ENCODE measurements around the gene CLN5.

DNA sequence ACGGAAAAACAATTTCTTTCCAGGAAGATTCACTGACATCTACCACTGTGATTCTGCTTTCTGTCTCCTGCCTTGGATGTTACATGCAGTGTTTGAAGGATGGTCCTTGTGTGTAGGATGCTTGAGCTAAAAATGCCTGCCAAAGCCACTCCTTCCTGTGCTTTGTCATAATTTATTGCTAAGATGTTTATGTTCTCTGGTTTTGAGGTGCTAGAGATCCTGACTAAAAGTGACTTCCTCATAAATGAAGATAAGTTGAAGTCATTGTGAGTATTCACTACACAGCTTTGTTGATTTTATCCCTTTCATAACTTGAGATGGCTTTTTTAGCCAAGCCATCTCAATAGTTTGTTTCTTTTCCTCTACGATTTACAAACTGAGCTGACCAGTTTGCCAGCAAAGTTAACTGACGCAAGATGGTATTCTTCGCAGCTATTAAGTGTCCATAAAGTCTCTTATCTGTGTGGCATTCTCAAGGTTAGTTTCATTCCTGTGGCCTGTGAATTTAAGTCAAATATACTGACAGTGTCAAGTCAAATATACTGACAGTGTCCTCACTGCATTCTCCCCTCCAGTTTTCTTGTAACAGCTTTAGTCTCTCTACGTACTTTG is 50.8 kb downstream of the CLN5 start:
- TF ChIP-seq POLR2AphosphoS5 (IDR thresholded peaks at IDR 0.05): no peak
- TF ChIP-seq, protein P1, sequence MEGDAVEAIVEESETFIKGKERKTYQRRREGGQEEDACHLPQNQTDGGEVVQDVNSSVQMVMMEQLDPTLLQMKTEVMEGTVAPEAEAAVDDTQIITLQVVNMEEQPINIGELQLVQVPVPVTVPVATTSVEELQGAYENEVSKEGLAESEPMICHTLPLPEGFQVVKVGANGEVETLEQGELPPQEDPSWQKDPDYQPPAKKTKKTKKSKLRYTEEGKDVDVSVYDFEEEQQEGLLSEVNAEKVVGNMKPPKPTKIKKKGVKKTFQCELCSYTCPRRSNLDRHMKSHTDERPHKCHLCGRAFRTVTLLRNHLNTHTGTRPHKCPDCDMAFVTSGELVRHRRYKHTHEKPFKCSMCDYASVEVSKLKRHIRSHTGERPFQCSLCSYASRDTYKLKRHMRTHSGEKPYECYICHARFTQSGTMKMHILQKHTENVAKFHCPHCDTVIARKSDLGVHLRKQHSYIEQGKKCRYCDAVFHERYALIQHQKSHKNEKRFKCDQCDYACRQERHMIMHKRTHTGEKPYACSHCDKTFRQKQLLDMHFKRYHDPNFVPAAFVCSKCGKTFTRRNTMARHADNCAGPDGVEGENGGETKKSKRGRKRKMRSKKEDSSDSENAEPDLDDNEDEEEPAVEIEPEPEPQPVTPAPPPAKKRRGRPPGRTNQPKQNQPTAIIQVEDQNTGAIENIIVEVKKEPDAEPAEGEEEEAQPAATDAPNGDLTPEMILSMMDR (IDR thresholded peaks at IDR 0.05; ENCODE audit: poor library complexity, severe bottlenecking): no peak
